GM12878 (cell line): Measurements from ENCODE around the gene RXFP1.

Experiments
- ATF2 ChIP-seq: IDR thresholded peaks from 2 replicates; pipeline ENCODE4 v1.6.1; 2012; ENCODE audit warnings: low read length, inconsistent platforms
- BACH1 ChIP-seq: fragments of 450-650 bp; IDR thresholded peaks from 2 replicates; pipeline ENCODE4 v1.6.1; 2017; ENCODE audit warnings: mild to moderate bottlenecking, borderline replicate concordance
- CTCF ChIP-seq, 3 experiments: IDR thresholded peaks in 2 of 3; conservative IDR thresholded peaks in 1 of 3; 2 replicates each; pipeline ENCODE4 v1.5.1; 2011; ENCODE audit warnings: low read depth in 3 of 3, low read length in 3 of 3, mild to moderate bottlenecking in 3 of 3, control low read depth in 2 of 3, moderate library complexity in 2 of 3, inconsistent platforms in 1 of 3, mixed read lengths in 1 of 3; ENCODE audit not compliant: control insufficient read depth in 2 of 3, insufficient read depth in 1 of 3; ENCODE audit errors: extremely low read depth in 1 of 3
- EP300 ChIP-seq, 2 experiments: fragments of 150-350 bp in 1 of 2; IDR thresholded peaks; 2 replicates each; pipeline ENCODE4 v1.6.1; 2011 to 2012; ENCODE audit warnings: low read depth in 2 of 2, low read length in 2 of 2, borderline replicate concordance in 1 of 2, improper control_type of control experiment in 1 of 2, inconsistent platforms in 1 of 2; ENCODE audit not compliant: control insufficient read depth in 1 of 2
- MTA3 ChIP-seq: IDR thresholded peaks from 2 replicates; pipeline ENCODE4 v1.6.1; 2012; ENCODE audit warnings: low read length, inconsistent platforms, borderline replicate concordance
- MXI1 ChIP-seq: fragments of 150-350 bp; IDR thresholded peaks from 2 replicates; pipeline ENCODE4 v1.6.1; 2011; ENCODE audit warnings: low read depth, mild to moderate bottlenecking, inconsistent platforms, low read length, improper control_type of control experiment
- MYC ChIP-seq: IDR thresholded peaks from 2 replicates; pipeline ENCODE4 v1.6.1; 2011; ENCODE audit warnings: mild to moderate bottlenecking, low read length, moderate library complexity, inconsistent platforms; ENCODE audit not compliant: insufficient read depth, insufficient replicate concordance, insufficient read length, severe bottlenecking
- POLR2AphosphoS5 ChIP-seq: IDR thresholded peaks from 2 replicates; pipeline ENCODE4 v1.6.1; 2011; ENCODE audit warnings: mild to moderate bottlenecking, low read length, inconsistent platforms
- RAD21 ChIP-seq: IDR thresholded peaks from 2 replicates; pipeline ENCODE4 v1.6.1; 2011; ENCODE audit warnings: mild to moderate bottlenecking, low read depth, low read length, moderate library complexity; ENCODE audit not compliant: insufficient read depth
- REST ChIP-seq: IDR thresholded peaks from 2 replicates; pipeline ENCODE4 v1.6.1; 2012; ENCODE audit warnings: mild to moderate bottlenecking, low read depth, low read length
- TCF3 ChIP-seq: IDR thresholded peaks from 2 replicates; pipeline ENCODE4 v1.6.1; 2012; ENCODE audit warnings: low read depth, mild to moderate bottlenecking, low read length, borderline replicate concordance; ENCODE audit not compliant: insufficient read depth
- TF ChIP-seq, protein P1 (sequence below): IDR thresholded peaks from 2 replicates; pipeline ENCODE4 v1.6.1; 2012; ENCODE audit warnings: improper control_type of control experiment, low read depth, low read length; ENCODE audit not compliant: insufficient replicate concordance

- TF ChIP-seq MYC (no peak), POLR2AphosphoS5 (no peak), MXI1 (no peak), CTCF (IDR thresholded peaks at IDR 0.05 in 2 of 3, conservative IDR thresholded peaks at IDR 0.05 in 1 of 3; ENCODE audit: control insufficient read depth in 2 of 3, extremely low read depth in 1 of 3, insufficient read depth in 1 of 3, low read depth in 3 of 3, low read length in 3 of 3) (no peak), MTA3 (no peak), RAD21 (no peak), BACH1 (no peak), REST (no peak), EP300 (IDR thresholded peaks at IDR 0.05; ENCODE audit: borderline replicate concordance in 1 of 2, control insufficient read depth in 1 of 2, low read depth in 2 of 2, low read length in 2 of 2) (no peak), TCF3 (no peak), ATF2 (no peak)
- TF ChIP-seq, protein P1, sequence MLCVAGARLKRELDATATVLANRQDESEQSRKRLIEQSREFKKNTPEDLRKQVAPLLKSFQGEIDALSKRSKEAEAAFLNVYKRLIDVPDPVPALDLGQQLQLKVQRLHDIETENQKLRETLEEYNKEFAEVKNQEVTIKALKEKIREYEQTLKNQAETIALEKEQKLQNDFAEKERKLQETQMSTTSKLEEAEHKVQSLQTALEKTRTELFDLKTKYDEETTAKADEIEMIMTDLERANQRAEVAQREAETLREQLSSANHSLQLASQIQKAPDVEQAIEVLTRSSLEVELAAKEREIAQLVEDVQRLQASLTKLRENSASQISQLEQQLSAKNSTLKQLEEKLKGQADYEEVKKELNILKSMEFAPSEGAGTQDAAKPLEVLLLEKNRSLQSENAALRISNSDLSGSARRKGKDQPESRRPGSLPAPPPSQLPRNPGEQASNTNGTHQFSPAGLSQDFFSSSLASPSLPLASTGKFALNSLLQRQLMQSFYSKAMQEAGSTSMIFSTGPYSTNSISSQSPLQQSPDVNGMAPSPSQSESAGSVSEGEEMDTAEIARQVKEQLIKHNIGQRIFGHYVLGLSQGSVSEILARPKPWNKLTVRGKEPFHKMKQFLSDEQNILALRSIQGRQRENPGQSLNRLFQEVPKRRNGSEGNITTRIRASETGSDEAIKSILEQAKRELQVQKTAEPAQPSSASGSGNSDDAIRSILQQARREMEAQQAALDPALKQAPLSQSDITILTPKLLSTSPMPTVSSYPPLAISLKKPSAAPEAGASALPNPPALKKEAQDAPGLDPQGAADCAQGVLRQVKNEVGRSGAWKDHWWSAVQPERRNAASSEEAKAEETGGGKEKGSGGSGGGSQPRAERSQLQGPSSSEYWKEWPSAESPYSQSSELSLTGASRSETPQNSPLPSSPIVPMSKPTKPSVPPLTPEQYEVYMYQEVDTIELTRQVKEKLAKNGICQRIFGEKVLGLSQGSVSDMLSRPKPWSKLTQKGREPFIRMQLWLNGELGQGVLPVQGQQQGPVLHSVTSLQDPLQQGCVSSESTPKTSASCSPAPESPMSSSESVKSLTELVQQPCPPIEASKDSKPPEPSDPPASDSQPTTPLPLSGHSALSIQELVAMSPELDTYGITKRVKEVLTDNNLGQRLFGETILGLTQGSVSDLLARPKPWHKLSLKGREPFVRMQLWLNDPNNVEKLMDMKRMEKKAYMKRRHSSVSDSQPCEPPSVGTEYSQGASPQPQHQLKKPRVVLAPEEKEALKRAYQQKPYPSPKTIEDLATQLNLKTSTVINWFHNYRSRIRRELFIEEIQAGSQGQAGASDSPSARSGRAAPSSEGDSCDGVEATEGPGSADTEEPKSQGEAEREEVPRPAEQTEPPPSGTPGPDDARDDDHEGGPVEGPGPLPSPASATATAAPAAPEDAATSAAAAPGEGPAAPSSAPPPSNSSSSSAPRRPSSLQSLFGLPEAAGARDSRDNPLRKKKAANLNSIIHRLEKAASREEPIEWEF: no peak
These were observed 122.7 kb downstream of the RXFP1 start for GRCh38 chr4:158644356-158644755.
